Immature natural killer cell (primary cell): ENCODE data around the gene ABCG2. TPM values are rescaled to one million over a fixed set of nuclear protein-coding genes. Genes with fewer than 3 reads are reported as not detected.

Experiments used
- DNase-seq, 3 donors: peaks; one replicate each; pipeline ENCODE4 v3.0.0; 2022; ENCODE audit warnings: mixed read lengths in 1 of 3
- H3K27ac Mint-ChIP-seq, 6 donors: one replicate each; pipeline ENCODE4 v1.8.0; 2020; ENCODE audit warnings: mixed read lengths in 6 of 6, mild to moderate bottlenecking in 5 of 6, inconsistent platforms in 4 of 6, moderate library complexity in 3 of 6
- H3K27me3 Mint-ChIP-seq, 3 donors: one replicate each; pipeline ENCODE4 v1.8.0; 2020 to 2021; ENCODE audit warnings: low read depth in 3 of 3, mild to moderate bottlenecking in 3 of 3, mixed read lengths in 3 of 3, moderate library complexity in 3 of 3, inconsistent platforms in 1 of 3
- H3K36me3 Mint-ChIP-seq, 3 donors: one replicate each; pipeline ENCODE4 v1.8.0; 2020; ENCODE audit warnings: mixed read lengths in 3 of 3, inconsistent platforms in 2 of 3, mild to moderate bottlenecking in 2 of 3
- H3K4me1 Mint-ChIP-seq, 2 donors: one replicate each; pipeline ENCODE4 v1.8.0; 2020; ENCODE audit warnings: inconsistent platforms in 2 of 2, mild to moderate bottlenecking in 2 of 2, mixed read lengths in 2 of 2, moderate library complexity in 1 of 2
- H3K4me3 Mint-ChIP-seq, 5 donors: one replicate each; pipeline ENCODE4 v1.8.0; 2020; ENCODE audit warnings: mild to moderate bottlenecking in 5 of 5, mixed read lengths in 5 of 5, inconsistent platforms in 3 of 5, moderate library complexity in 3 of 5
- H3K9me3 Mint-ChIP-seq, 6 donors: one replicate each; pipeline ENCODE4 v1.8.0; 2020; ENCODE audit warnings: mild to moderate bottlenecking in 6 of 6, mixed read lengths in 6 of 6, inconsistent platforms in 4 of 6, moderate library complexity in 3 of 6
- polyA plus RNA-seq, 3 donors: library from polyadenylated mRNA; unstranded; fragments of 300-500 nt; fragmentation: Illumina TruSeq; gene quantifications; one replicate each; pipeline ENCODE4 v1.2.3, GENCODE V29; 2021

ABCG2 gene
- polyA plus RNA-seq, 3 donors from 2014 or later = 0.69 to 2.5 (median 1.3) TPM

- Mint-ChIP-seq H3K36me3 (no peaks in the 10 kb centered on the region), H3K9me3 (no peaks in the 10 kb centered on the region), H3K27me3 (peaks cover 0 to 4% (median 1%) of the 10 kb centered on the region in 3 donors), H3K4me3 (no peak overlapping the region), H3K4me1 (no peaks in the 10 kb centered on the region), H3K27ac (no peak overlapping the region)
- DNase-seq = no peak
Measured at GRCh38 chr4:88098993-88099752, 59.3 kb downstream of the ABCG2 start.

DNA sequence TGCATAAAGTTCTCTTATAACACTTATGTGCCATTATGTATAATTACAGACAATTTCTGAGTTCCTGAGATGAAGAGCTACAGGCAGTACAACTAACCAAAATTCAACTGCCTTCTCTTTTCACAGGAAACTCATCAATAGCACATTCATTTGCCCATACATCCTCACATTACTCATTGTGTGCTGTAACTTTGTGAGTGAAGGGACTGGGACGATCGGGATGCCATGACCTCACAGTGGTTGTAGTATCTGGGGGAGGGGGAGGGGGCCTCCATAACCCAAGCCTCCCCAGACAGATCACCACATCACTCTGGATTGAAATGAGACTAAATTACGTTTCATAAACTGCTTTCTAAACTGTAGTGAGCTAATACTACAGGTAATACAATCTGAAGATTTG is 60.7 kb downstream of the ABCG2 start:
- Mint-ChIP-seq H3K4me1 (no peaks in the 10 kb centered on the region), H3K4me3 (no peak overlapping the region), H3K36me3 (no peaks in the 10 kb centered on the region), H3K27me3 (peaks cover 1 to 5% (median 4%) of the 10 kb centered on the region in 3 donors), H3K27ac (no peak overlapping the region), H3K9me3 (no peaks in the 10 kb centered on the region)
- no peak for DNase-seq

- H3K36me3 Mint-ChIP-seq = no peaks in the 10 kb centered on the region
- no peak overlapping the region for H3K27ac Mint-ChIP-seq
- H3K27me3 Mint-ChIP-seq = peaks cover 1 to 5% (median 4%) of the 10 kb centered on the region in 3 donors
Measured at GRCh38 chr4:88097301-88097700, 61.1 kb downstream of the ABCG2 start.

GRCh38 chr4:88093874-88094273 is 64.6 kb downstream of the ABCG2 start:
- Mint-ChIP-seq H3K27ac (no peak overlapping the region), H3K36me3 (no peaks in the 10 kb centered on the region), H3K4me3 (no peak overlapping the region), H3K27me3 (peaks cover 1 to 5% (median 2%) of the 10 kb centered on the region in 3 donors), H3K9me3 (no peaks in the 10 kb centered on the region), H3K4me1 (no peaks in the 10 kb centered on the region)
- DNase-seq = no peak

More at GRCh38 chr4:88097301-88097700, 61.1 kb downstream of the ABCG2 start:
- Mint-ChIP-seq H3K9me3 (no peaks in the 10 kb centered on the region), H3K4me1 (no peaks in the 10 kb centered on the region), H3K4me3 (no peak overlapping the region)
- DNase-seq = no peak

DNA sequence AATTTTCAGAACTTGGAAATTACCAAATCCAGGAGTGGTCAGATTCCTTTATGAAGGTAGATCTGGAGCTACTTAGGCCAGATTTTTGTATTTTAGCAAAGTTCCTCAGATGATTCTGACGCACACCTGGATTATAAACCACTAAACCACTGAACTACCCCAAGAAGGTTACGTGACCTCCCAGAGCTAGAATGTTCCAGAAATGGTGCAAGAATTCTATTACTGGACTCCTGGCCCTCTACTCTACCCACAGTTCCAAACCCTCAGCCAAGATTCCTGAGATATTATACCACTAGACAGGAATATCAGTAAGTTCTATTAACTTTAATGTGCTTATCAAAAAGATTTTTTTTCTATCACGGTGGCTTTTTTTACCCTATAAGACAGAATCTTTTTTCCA is 67.1 kb downstream of the ABCG2 start:
- no peak overlapping the region for H3K27ac Mint-ChIP-seq
- no peaks in the 10 kb centered on the region for H3K36me3 Mint-ChIP-seq
- DNase-seq = no peak
- H3K9me3 Mint-ChIP-seq = no peaks in the 10 kb centered on the region
- H3K27me3 Mint-ChIP-seq = peaks cover 2 to 10% (median 2%) of the 10 kb centered on the region in 3 donors
- no peaks in the 10 kb centered on the region for H3K4me1 Mint-ChIP-seq
- no peak overlapping the region for H3K4me3 Mint-ChIP-seq

- no peaks in the 10 kb centered on the region for H3K36me3 Mint-ChIP-seq
- no peak overlapping the region for H3K27ac Mint-ChIP-seq
- DNase-seq = no peak
- no peak overlapping the region for H3K4me3 Mint-ChIP-seq
- no peaks in the 10 kb centered on the region for H3K9me3 Mint-ChIP-seq
- H3K27me3 Mint-ChIP-seq = peaks cover 2 to 10% (median 2%) of the 10 kb centered on the region in 3 donors
- H3K4me1 Mint-ChIP-seq = no peaks in the 10 kb centered on the region
Measured at GRCh38 chr4:88090898-88091297, 67.5 kb downstream of the ABCG2 start.

- H3K9me3 Mint-ChIP-seq = no peaks in the 10 kb centered on the region
- no peaks in the 10 kb centered on the region for H3K4me1 Mint-ChIP-seq
- H3K27ac Mint-ChIP-seq = no peak overlapping the region
- no peak for DNase-seq
- H3K4me3 Mint-ChIP-seq = no peak overlapping the region
- H3K27me3 Mint-ChIP-seq = peaks cover 0 to 5% (median 2%) of the 10 kb centered on the region in 3 donors
- H3K36me3 Mint-ChIP-seq = no peaks in the 10 kb centered on the region
Measured at GRCh38 chr4:88087004-88087403, 71.4 kb downstream of the ABCG2 start.

- no peaks in the 10 kb centered on the region for H3K4me1 Mint-ChIP-seq
- H3K36me3 Mint-ChIP-seq = peaks cover 4 to 13% (median 11%) of the 10 kb centered on the region in 3 donors
- no peak overlapping the region for H3K27ac Mint-ChIP-seq
- DNase-seq = no peak
- no peaks in the 10 kb centered on the region for H3K27me3 Mint-ChIP-seq
- H3K4me3 Mint-ChIP-seq = no peak overlapping the region
- no peaks in the 10 kb centered on the region for H3K9me3 Mint-ChIP-seq
Measured at GRCh38 chr4:88080626-88081025, 77.8 kb downstream of the ABCG2 start.

- H3K4me3 Mint-ChIP-seq = no peak overlapping the region
- no peak overlapping the region for H3K27ac Mint-ChIP-seq
- no peak for DNase-seq
Measured at GRCh38 chr4:88078579-88078978, 79.9 kb downstream of the ABCG2 start.

GRCh38 chr4:88077911-88078524 is 80.4 kb downstream of the ABCG2 start:
- no peaks in the 10 kb centered on the region for H3K27me3 Mint-ChIP-seq
- no peak overlapping the region for H3K27ac Mint-ChIP-seq
- no peaks in the 10 kb centered on the region for H3K9me3 Mint-ChIP-seq
- no peak overlapping the region for H3K4me3 Mint-ChIP-seq
- DNase-seq = no peak
- no peaks in the 10 kb centered on the region for H3K4me1 Mint-ChIP-seq
- H3K36me3 Mint-ChIP-seq = peaks cover 19 to 24% (median 22%) of the 10 kb centered on the region in 3 donors

More at GRCh38 chr4:88078579-88078978, 79.9 kb downstream of the ABCG2 start:
- H3K4me1 Mint-ChIP-seq = no peaks in the 10 kb centered on the region
- peaks cover 19 to 24% (median 22%) of the 10 kb centered on the region in 3 donors for H3K36me3 Mint-ChIP-seq
- H3K9me3 Mint-ChIP-seq = no peaks in the 10 kb centered on the region
- H3K27me3 Mint-ChIP-seq = no peaks in the 10 kb centered on the region

GRCh38 chr4:88075336-88075735 is 83.1 kb downstream of the ABCG2 start:
- no peak for DNase-seq
- H3K36me3 Mint-ChIP-seq = peaks cover 36 to 46% (median 44%) of the 10 kb centered on the region in 3 donors

GRCh38 chr4:88070031-88070430 is 88.4 kb downstream of the ABCG2 start:
- peaks cover 0 to 4% (median 0%) of the 10 kb centered on the region in 6 donors for H3K9me3 Mint-ChIP-seq
- H3K36me3 Mint-ChIP-seq = peaks cover 57 to 71% (median 68%) of the 10 kb centered on the region in 3 donors
- H3K27me3 Mint-ChIP-seq = peaks cover 0 to 2% (median 0%) of the 10 kb centered on the region in 3 donors
- H3K4me1 Mint-ChIP-seq = peaks cover 0 to 7% of the 10 kb centered on the region in 2 donors
- H3K27ac Mint-ChIP-seq = peak overlapping the region in 1 of 6 donors; percentile 14
- no peak overlapping the region for H3K4me3 Mint-ChIP-seq
- no peak for DNase-seq

More at GRCh38 chr4:88075336-88075735, 83.1 kb downstream of the ABCG2 start:
- Mint-ChIP-seq H3K27ac (no peak overlapping the region), H3K4me3 (no peak overlapping the region), H3K4me1 (peaks cover 0 to under 1% of the 10 kb centered on the region in 2 donors), H3K27me3 (no peaks in the 10 kb centered on the region), H3K9me3 (peaks cover 0 to 4% (median 0%) of the 10 kb centered on the region in 6 donors)

DNA sequence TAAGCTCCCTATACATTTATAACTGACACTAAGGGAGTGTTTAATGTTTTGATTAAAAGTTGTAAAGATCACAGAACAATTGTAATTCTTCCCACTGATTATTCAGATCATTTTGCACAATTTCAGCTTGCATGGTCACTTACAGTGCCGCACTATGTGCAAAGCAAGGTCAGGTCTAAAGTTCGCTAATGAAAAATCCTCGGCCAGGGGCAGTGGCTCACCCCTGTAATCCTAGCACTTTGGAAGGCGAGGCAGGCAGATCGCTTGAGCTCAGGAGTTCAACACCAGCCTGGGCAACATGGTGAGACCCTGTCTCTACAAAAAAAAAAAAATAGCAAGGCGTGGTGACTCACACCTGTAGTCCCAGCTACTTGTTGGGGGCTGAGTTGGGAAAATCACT is 94.0 kb downstream of the ABCG2 start:
- Mint-ChIP-seq H3K27me3 (peaks cover 0 to 2% (median 0%) of the 10 kb centered on the region in 3 donors), H3K27ac (no peak overlapping the region), H3K4me1 (no peaks in the 10 kb centered on the region), H3K9me3 (no peaks in the 10 kb centered on the region), H3K4me3 (no peak overlapping the region), H3K36me3 (peaks cover 31 to 53% (median 34%) of the 10 kb centered on the region in 3 donors)
- no peak for DNase-seq

GRCh38 chr4:88063634-88064296 is 94.7 kb downstream of the ABCG2 start:
- no peak for DNase-seq
- no peaks in the 10 kb centered on the region for H3K9me3 Mint-ChIP-seq
- H3K36me3 Mint-ChIP-seq = peaks cover 29 to 52% (median 29%) of the 10 kb centered on the region in 3 donors
- no peak overlapping the region for H3K4me3 Mint-ChIP-seq
- peaks cover 0 to 2% (median 0%) of the 10 kb centered on the region in 3 donors for H3K27me3 Mint-ChIP-seq
- no peak overlapping the region for H3K27ac Mint-ChIP-seq
- no peaks in the 10 kb centered on the region for H3K4me1 Mint-ChIP-seq
